GM19099 (cell line): ENCODE data around the gene SLIT3.

Experiments used
- POLR2A ChIP-seq: IDR thresholded peaks from 3 replicates; pipeline ENCODE4 v1.6.1; 2011; ENCODE audit warnings: low read depth; ENCODE audit not compliant: insufficient read length; ENCODE audit errors: extremely low read depth

The SLIT3 gene

DNA sequence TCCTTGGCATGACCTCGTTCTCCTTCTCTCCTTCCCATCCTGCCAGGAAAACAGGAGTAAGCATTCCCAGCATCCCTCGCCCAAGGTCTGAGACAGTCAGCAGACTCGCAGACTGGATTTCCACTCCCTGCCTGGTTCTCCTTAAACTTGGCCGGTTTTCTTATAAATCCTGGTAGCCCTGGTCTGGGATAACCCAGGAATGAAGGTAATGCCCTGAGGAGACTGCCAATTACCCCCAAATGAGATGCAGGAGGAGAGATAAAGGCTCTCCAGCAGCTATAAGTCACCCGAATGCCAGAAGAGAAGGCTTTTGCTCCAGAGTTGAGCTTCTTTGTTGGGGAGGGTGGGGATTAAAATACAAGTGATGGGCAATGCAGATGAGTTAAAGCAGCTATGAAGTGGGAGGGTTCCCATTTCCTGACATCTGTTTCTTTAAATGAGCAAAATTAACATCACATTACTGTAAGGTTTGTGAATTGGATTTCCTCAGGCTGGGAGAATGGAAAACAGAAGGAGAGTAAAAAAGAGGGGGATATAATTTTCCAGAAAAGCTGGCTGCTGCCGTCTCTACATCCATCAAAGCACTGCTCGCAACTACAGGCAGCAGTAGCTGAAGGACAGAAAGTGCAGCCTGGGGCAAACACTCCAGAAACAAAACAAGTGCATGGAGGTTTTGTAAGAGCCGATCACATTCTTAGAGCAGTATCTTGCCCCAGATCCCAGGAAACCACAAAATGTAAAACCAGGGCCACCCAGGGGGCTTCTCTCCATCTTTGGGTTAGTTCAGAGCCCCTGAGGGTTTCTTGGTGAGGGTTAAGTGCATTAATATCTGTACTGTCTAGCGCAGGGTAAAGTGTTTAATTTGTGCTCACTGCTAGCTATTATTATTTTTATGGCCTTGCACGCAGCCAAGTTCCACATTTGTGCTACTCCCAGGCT lies 544.2 kb downstream of the SLIT3 start:
- no peak for TF ChIP-seq POLR2A

- TF ChIP-seq POLR2A = no peak
These were observed 545.3 kb downstream of the SLIT3 start for GRCh38 chr5:168755548-168756093.

DNA sequence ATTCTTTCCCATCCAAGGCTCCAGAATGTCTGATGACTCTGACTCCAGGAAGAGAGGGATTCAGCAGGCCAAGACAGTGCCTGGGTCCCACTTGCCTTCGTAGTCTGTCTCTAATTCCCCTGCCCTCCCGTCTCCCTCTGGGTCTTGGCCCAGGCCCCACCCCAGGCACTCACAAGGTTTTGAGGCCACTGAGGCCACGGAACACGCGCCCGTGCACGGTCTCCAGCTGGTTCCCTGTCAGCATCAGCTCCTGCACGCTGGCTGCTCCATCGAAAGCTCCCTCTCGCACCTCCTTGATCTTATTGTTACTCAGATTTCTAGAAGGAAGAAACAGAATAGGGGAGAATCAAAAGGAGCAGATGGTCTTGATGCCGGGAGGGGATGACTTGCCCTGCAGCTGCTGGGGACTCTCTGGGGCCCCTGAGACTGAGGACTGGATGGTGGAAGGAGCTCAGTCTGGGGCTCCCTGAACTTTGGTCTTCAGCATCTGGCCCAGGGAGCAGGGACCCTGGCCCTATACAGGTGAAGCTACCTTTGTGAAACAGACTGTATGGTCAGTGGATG lies 547.2 kb downstream of the SLIT3 start:
- no peak for TF ChIP-seq POLR2A

- no peak for TF ChIP-seq POLR2A
These were observed 548.3 kb downstream of the SLIT3 start for GRCh38 chr5:168752416-168753190.

GRCh38 chr5:168752012-168752411 lies 548.9 kb downstream of the SLIT3 start:
- no peak for TF ChIP-seq POLR2A

DNA sequence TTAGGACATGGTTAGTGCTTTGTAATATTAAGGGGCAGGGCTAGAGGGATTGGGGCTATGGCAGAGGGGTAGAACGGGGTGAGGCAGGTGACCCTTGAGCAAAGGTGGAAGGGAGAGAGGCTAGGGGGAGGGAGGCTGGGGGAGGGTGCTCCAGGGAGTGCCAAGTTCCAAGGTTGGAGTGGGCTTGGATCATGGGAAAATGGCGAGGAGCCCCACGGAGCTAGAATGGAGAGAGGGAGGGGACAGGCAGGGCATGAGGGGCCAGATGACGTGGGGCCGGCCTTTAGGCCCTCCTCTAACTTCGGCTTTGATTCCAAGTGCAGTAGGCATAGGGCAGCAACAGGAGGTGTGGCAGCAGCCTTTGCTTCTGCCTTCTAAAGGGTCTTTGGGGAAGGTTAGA lies 550.0 kb downstream of the SLIT3 start:
- no peak for TF ChIP-seq POLR2A

GRCh38 chr5:168749391-168750100 lies 551.4 kb downstream of the SLIT3 start:
- TF ChIP-seq POLR2A = no peak

GRCh38 chr5:168747987-168748777 lies 552.8 kb downstream of the SLIT3 start:
- TF ChIP-seq POLR2A = no peak

DNA sequence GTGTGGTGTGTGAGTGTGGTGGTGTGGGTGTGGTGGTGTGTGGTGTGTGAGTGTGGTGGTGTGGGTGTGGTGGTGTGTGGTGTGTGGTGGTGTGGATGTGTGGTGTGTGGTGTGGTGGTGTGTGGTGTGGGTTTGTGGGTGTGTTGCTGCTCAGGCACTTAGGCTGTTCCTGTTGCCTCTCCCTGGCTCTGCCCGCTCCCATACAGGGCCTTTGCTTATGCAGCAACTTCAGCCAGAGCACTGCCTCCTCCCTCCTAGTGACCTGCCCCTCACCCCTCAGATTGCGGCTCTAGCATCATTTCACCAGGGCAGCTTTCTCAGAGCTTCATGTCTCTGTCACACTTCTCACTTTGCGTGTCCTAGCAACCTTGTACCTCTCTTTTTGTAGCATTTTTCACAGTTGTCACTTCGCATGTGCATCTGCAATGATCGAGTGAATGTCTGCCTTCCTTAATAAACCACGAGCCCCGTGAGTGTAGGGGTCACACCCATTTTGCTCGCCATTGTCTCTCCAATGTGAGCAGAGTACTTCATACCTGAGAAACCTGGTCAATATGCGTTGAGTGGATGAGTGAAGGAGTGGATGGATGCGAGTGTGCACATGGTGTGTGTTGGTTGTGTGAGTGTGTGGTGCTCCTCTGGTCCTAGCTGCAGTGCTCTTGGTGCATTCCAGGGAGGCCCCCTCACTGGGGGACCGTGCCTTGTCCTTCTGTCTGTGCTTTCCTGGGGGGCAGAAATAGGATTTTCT lies 553.9 kb downstream of the SLIT3 start:
- TF ChIP-seq POLR2A = no peak

GRCh38 chr5:168743617-168744016 lies 557.3 kb downstream of the SLIT3 start:
- no peak for TF ChIP-seq POLR2A

GRCh38 chr5:168740811-168741213 lies 560.1 kb downstream of the SLIT3 start:
- TF ChIP-seq POLR2A = no peak

- TF ChIP-seq POLR2A = no peak
These were observed 560.7 kb downstream of the SLIT3 start for GRCh38 chr5:168740092-168740800.

DNA sequence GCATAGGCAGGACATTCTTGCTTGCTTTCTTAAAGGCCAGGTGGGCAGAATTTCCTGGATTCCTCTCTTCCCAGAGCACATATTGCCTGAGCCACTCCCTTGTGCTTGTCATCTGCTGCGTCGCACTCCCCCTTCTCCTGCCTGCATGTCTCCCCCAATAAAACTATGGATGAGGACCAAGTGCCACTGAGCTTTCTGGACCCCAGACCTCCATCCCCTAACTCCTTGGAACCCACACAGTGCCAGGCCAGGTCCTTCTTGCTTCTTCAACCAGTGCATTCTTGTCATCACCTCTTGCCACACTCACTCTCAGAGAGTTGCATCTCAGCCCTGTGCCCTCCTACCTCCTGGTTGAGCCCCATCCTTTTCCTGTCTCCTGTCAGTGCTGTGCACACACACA lies 563.9 kb downstream of the SLIT3 start:
- no peak for TF ChIP-seq POLR2A
